Measurements from ENCODE around the gene ECSIT. TPM values are rescaled to one million over a fixed set of nuclear protein-coding genes. Genes with fewer than 3 reads are reported as not detected.
A peak's percentile ranks its signal among the peaks of the same experiment; 100 is the strongest.

Gene ECSIT
- total RNA-seq, 1 experiment from 2014 or later: 56.4 TPM

DNA sequence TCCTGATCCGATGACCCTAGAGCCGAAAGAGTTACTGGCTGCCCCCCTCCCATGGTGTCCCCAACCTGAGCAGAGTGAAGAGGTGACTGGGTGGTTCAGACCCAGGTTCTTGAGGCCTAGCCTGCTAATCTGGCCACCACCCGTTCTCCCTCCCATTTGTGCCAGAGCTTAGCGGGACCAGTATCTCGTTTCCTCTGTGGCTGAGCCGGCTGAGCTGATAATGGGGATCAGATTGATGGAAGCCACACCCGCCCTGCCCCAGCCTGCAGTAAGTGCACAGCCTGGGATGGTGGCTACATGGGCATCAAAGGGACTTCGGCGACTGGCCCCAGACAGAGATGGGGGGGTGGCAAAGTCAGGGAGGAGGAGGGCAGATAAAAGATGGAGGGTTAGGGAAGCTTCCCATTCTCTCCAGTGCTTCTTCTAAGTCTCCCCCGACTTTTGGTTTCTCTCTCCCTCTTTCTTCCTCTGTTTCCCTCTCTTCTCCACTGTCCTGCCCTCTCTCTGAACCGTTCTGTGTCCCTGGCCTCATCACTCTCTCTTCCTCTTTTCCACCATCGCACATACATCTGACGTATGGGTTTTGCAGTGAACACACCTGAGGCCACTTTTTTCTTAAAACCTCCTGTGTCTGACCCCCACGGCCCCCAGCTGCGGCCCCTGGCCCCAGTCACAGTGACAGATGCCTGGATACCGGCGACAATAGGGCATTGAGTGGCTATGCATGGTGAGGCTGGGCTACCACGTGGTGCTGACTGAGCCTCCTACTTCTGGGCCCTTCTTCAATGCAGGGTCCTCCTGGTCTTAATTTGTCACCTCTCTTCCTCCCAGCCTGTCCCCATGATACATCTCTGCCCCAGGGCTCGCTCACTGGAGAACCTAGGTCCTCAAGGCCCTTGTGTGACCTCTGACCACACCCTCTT is 50.5 kb downstream of the ECSIT start:
- no peaks in the 10 kb centered on the region for H3K9me3 Mint-ChIP-seq
- H3K27ac Mint-ChIP-seq: no peak overlapping the region
- H3K4me1 Mint-ChIP-seq: peaks cover 13% of the 10 kb centered on the region
- TF ChIP-seq, protein P1, sequence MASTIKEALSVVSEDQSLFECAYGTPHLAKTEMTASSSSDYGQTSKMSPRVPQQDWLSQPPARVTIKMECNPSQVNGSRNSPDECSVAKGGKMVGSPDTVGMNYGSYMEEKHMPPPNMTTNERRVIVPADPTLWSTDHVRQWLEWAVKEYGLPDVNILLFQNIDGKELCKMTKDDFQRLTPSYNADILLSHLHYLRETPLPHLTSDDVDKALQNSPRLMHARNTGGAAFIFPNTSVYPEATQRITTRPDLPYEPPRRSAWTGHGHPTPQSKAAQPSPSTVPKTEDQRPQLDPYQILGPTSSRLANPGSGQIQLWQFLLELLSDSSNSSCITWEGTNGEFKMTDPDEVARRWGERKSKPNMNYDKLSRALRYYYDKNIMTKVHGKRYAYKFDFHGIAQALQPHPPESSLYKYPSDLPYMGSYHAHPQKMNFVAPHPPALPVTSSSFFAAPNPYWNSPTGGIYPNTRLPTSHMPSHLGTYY (CRISPR knock-in tag; IDR thresholded peaks at IDR 0.05): no peak
- TF ChIP-seq, protein P2, sequence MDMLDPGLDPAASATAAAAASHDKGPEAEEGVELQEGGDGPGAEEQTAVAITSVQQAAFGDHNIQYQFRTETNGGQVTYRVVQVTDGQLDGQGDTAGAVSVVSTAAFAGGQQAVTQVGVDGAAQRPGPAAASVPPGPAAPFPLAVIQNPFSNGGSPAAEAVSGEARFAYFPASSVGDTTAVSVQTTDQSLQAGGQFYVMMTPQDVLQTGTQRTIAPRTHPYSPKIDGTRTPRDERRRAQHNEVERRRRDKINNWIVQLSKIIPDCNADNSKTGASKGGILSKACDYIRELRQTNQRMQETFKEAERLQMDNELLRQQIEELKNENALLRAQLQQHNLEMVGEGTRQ (CRISPR knock-in tag; IDR thresholded peaks at IDR 0.05): no peak
- TF ChIP-seq, protein P3, sequence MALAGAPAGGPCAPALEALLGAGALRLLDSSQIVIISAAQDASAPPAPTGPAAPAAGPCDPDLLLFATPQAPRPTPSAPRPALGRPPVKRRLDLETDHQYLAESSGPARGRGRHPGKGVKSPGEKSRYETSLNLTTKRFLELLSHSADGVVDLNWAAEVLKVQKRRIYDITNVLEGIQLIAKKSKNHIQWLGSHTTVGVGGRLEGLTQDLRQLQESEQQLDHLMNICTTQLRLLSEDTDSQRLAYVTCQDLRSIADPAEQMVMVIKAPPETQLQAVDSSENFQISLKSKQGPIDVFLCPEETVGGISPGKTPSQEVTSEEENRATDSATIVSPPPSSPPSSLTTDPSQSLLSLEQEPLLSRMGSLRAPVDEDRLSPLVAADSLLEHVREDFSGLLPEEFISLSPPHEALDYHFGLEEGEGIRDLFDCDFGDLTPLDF (CRISPR knock-in tag; IDR thresholded peaks at IDR 0.05): no peak
- TF ChIP-seq RELA (CRISPR knock-in tag; IDR thresholded peaks at IDR 0.05; ENCODE audit: borderline replicate concordance) (no peak), MXD4 (CRISPR knock-in tag; IDR thresholded peaks at IDR 0.05; ENCODE audit: borderline replicate concordance) (no peak)
- TF ChIP-seq, protein P4, sequence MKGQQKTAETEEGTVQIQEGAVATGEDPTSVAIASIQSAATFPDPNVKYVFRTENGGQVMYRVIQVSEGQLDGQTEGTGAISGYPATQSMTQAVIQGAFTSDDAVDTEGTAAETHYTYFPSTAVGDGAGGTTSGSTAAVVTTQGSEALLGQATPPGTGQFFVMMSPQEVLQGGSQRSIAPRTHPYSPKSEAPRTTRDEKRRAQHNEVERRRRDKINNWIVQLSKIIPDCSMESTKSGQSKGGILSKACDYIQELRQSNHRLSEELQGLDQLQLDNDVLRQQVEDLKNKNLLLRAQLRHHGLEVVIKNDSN (CRISPR knock-in tag; IDR thresholded peaks at IDR 0.05): no peak
- TF ChIP-seq, protein P5, sequence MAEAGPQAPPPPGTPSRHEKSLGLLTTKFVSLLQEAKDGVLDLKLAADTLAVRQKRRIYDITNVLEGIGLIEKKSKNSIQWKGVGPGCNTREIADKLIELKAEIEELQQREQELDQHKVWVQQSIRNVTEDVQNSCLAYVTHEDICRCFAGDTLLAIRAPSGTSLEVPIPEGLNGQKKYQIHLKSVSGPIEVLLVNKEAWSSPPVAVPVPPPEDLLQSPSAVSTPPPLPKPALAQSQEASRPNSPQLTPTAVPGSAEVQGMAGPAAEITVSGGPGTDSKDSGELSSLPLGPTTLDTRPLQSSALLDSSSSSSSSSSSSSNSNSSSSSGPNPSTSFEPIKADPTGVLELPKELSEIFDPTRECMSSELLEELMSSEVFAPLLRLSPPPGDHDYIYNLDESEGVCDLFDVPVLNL (CRISPR knock-in tag; IDR thresholded peaks at IDR 0.05; ENCODE audit: borderline replicate concordance, low read depth): no peak
- ATAC-seq (no peak), DNase-seq (ENCODE audit: low spot score) (no peak)
- peak overlapping the region; percentile 66; the same call in 1 of the 2 replicates for H3K4me3 Mint-ChIP-seq
- peaks cover 57% of the 10 kb centered on the region for H3K27me3 Mint-ChIP-seq (ENCODE audit: low read depth)
- POLR2A ChIA-PET: no interaction called here
- no peaks in the 10 kb centered on the region for H3K36me3 Mint-ChIP-seq
- CTCF ChIA-PET: interaction anchor here (0.7 to 1.0 kb wide), 2 partner anchors 95 to 184 kb away, joined by 3 to 4 read pairs; no protein-coding TSS in a partner anchor

DNA sequence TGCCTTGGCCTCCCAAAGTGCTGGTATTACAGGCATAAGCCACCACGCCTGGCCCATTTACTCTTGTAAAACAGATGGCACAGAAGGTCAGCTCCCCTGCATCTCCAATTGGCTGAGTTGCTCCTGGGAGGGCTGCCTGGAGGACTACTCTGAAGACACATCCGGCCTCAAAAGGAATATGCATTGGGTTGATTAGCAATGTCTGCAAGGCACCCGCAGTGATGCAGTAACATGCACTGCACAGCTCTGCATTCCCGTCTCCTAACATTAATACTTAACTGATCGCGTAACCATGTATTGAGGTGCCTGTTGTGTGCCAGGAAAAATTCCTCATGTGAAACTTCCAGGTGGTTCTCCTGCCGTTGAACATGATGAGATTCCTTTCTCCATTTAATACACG is 53.1 kb downstream of the ECSIT start:
- POLR2A ChIA-PET: no interaction called here
- TF ChIP-seq, protein P2 (CRISPR knock-in tag; IDR thresholded peaks at IDR 0.05): no peak
- TF ChIP-seq HMGA2 (CRISPR knock-in tag; IDR thresholded peaks at IDR 0.05) (no peak), PRRX2 (CRISPR knock-in tag; IDR thresholded peaks at IDR 0.05) (no peak), CDX4 (CRISPR knock-in tag; IDR thresholded peaks at IDR 0.05; ENCODE audit: borderline replicate concordance) (no peak), RELA (CRISPR knock-in tag; IDR thresholded peaks at IDR 0.05; ENCODE audit: borderline replicate concordance) (no peak), MAX (CRISPR knock-in tag; IDR thresholded peaks at IDR 0.05) (no peak), TEAD4 (CRISPR knock-in tag; IDR thresholded peaks at IDR 0.05) (no peak), JAZF1 (CRISPR knock-in tag; IDR thresholded peaks at IDR 0.05) (no peak), ARID4B (CRISPR knock-in tag; IDR thresholded peaks at IDR 0.05; ENCODE audit: borderline replicate concordance) (no peak), SMAD3 (CRISPR knock-in tag; IDR thresholded peaks at IDR 0.05; ENCODE audit: borderline replicate concordance) (no peak), ZNF232 (CRISPR knock-in tag; IDR thresholded peaks at IDR 0.05) (no peak), FOXK1 (CRISPR knock-in tag; IDR thresholded peaks at IDR 0.05) (no peak), ZNF121 (CRISPR knock-in tag; IDR thresholded peaks at IDR 0.05) (no peak), JUN (CRISPR knock-in tag; IDR thresholded peaks at IDR 0.05) (no peak)
- TF ChIP-seq, protein P5 (CRISPR knock-in tag; IDR thresholded peaks at IDR 0.05; ENCODE audit: borderline replicate concordance, low read depth): no peak
- DNase-seq (ENCODE audit: low spot score): no peak
- H3K27me3 Mint-ChIP-seq (ENCODE audit: low read depth): peaks cover 46% of the 10 kb centered on the region
- no peaks in the 10 kb centered on the region for H3K36me3 Mint-ChIP-seq
- H3K4me3 Mint-ChIP-seq: no peak overlapping the region
- H3K4me1 Mint-ChIP-seq: peaks cover 4% of the 10 kb centered on the region
- H3K27ac Mint-ChIP-seq: no peak overlapping the region; the same call in 1 of the 2 replicates
- H3K9me3 Mint-ChIP-seq: no peaks in the 10 kb centered on the region
- no peak for ATAC-seq
- CTCF ChIA-PET: interaction anchor here (0.5 to 0.6 kb wide), 2 partner anchors 84 to 1461 kb away, joined by 3 read pairs; no protein-coding TSS in a partner anchor
